Hematopoietic multipotent progenitor cell (in vitro differentiated cells): Measurements from ENCODE around the gene PSMB8. TPM values are rescaled to one million over a fixed set of nuclear protein-coding genes. Genes with fewer than 3 reads are reported as not detected.

Source experiments
- DNase-seq, 3 donors: peaks; one replicate each; pipeline ENCODE4 v3.0.0-alpha.2; 2011 to 2015; ENCODE audit warnings: low read depth in 2 of 3, low spot score in 2 of 3
- total RNA-seq: library from RNA; depleted of rRNA; stranded (reverse); fragments of >200 nt; gene quantifications from one replicate; pipeline ENCODE4 v1.2.3, GENCODE V29; 2012

PSMB8 gene
- total RNA-seq, 1 donor, result 159 TPM

- DNase-seq, result no peak
Observed at GRCh38 chr6:32799740-32800139, 44.1 kb downstream of the PSMB8 start.

GRCh38 chr6:32799168-32799567, 44.7 kb downstream of the PSMB8 start:
- peak in 1 of 3 donors; percentile 26 for DNase-seq

GRCh38 chr6:32796848-32797776, 46.7 kb downstream of the PSMB8 start:
- peak; percentile 70 to 80 (median 70) for DNase-seq

- DNase-seq, result peak in 1 of 3 donors; percentile 58
Observed at GRCh38 chr6:32794510-32794909, 49.3 kb downstream of the PSMB8 start.

GRCh38 chr6:32792901-32793435, 50.9 kb downstream of the PSMB8 start:
- no peak for DNase-seq

Other genes starting within 250 kb of the PSMB8 start
- 1.6 TPM for gene HLA-DQA1, start 206.6 kb downstream of the PSMB8 start, total RNA-seq
- 2.7 TPM for gene HLA-DQB1, start 177.4 kb downstream of the PSMB8 start, total RNA-seq
- 0.27 TPM for gene HLA-DQA2, start 102.7 kb downstream of the PSMB8 start, total RNA-seq
- 3.2 TPM for gene HLA-DQB2, start 80.5 kb downstream of the PSMB8 start, total RNA-seq
- 1.3 TPM for gene HLA-DOB, start 27.0 kb downstream of the PSMB8 start, total RNA-seq
- gene TAP2, start 5.3 kb downstream of the PSMB8 start, total RNA-seq, result 30.7 TPM
- 88.1 TPM for gene TAP1, start 9.7 kb upstream of the PSMB8 start, total RNA-seq
- 114 TPM for gene PSMB9, start 10.1 kb upstream of the PSMB8 start, total RNA-seq
- 71.6 TPM for gene HLA-DMB, start 97.0 kb upstream of the PSMB8 start, total RNA-seq
- 156 TPM for gene HLA-DMA, start 109.0 kb upstream of the PSMB8 start, total RNA-seq
- gene BRD2, start 124.5 kb upstream of the PSMB8 start, total RNA-seq, result 191 TPM
- gene HLA-DOA, start 165.5 kb upstream of the PSMB8 start, total RNA-seq, result 209 TPM
- 618 TPM for gene HLA-DPA1, start 229.6 kb upstream of the PSMB8 start, total RNA-seq
- 396 TPM for gene HLA-DPB1, start 231.9 kb upstream of the PSMB8 start, total RNA-seq